Body of pancreas (tissue), 4 donors: Measurements from ENCODE around the gene THADA.

ENCODE experiments used
- POLR2A ChIP-seq, 3 donors: fragments of 450-650 bp; IDR thresholded peaks; one replicate each; pipeline ENCODE4 v1.6.1; 2016; ENCODE audit warnings: antibody characterized with exemption in 3 of 3, mild to moderate bottlenecking in 2 of 3
- TF ChIP-seq, protein P1 (sequence below), 7 experiments: fragments of 450-650 bp in 4 of 7; fragments of 200-600 bp in 3 of 7; sonication (generic) in 3 of 7; IDR thresholded peaks; one replicate each; pipeline ENCODE4 v1.5.1; 2016 to 2019; ENCODE audit warnings: antibody characterized with exemption in 7 of 7

DNA sequence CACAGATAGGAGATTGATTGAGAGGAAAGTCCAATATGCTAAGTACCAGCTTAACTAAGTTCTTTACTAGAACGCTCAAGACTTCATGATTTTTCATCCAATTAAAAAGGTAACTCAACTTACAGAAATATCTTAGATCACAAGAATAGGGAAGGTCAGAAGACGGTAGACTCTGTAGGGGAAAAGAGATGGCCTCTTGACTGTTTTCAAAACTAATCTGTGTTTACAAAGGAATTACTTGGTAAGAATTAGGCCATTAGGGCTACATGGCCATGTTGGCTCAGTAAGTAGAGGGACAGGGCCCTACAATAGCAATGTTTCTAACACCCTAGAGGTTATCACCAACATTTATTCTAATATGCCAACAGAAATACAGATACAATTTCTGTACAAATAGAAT lies 196.7 kb downstream of the THADA start:
- TF ChIP-seq, protein P1, sequence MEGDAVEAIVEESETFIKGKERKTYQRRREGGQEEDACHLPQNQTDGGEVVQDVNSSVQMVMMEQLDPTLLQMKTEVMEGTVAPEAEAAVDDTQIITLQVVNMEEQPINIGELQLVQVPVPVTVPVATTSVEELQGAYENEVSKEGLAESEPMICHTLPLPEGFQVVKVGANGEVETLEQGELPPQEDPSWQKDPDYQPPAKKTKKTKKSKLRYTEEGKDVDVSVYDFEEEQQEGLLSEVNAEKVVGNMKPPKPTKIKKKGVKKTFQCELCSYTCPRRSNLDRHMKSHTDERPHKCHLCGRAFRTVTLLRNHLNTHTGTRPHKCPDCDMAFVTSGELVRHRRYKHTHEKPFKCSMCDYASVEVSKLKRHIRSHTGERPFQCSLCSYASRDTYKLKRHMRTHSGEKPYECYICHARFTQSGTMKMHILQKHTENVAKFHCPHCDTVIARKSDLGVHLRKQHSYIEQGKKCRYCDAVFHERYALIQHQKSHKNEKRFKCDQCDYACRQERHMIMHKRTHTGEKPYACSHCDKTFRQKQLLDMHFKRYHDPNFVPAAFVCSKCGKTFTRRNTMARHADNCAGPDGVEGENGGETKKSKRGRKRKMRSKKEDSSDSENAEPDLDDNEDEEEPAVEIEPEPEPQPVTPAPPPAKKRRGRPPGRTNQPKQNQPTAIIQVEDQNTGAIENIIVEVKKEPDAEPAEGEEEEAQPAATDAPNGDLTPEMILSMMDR (IDR thresholded peaks at IDR 0.05): no peak
- no peak for TF ChIP-seq POLR2A (IDR thresholded peaks at IDR 0.05)
